Panc1 (cell line): ENCODE results near the gene EPHB1. TPM values are rescaled to one million over a fixed set of nuclear protein-coding genes. Genes with fewer than 3 reads are reported as not detected.

Source experiments
- ATAC-seq: fragments of 200-7000 bp; cut with Tn5 transposase; 2 replicates; pipeline ENCODE4 v1.9.1; 2020; ENCODE audit warnings: mild to moderate bottlenecking, moderate library complexity
- BruUV-seq: library from RNA; stranded (reverse); fragments of 400-500 nt; replicated peaks from 2 replicates; lab custom pipeline; 2021; lab: Mats Ljungman, UMichigan
- CTCF ChIA-PET: fragments of 300-600 bp; sonication (Branson Sonifier 250); formaldehyde crosslinking; loops from one replicate; lab custom pipeline; 2022; ENCODE audit warnings: antibody characterized with exemption; lab: Charles Lee
- POLR2A ChIA-PET: fragments of 300-600 bp; sonication (Branson Sonifier 250); formaldehyde crosslinking; loops from one replicate; lab custom pipeline; 2022; ENCODE audit warnings: antibody characterized with exemption; lab: Charles Lee
- DNase-seq: peaks from one replicate; pipeline ENCODE4 v3.0.0-alpha.2; 2010; ENCODE audit warnings: low read depth, low spot score
- H3K27ac ChIP-seq: 2 replicates; pipeline ENCODE4 v1.5.1; 2011; ENCODE audit warnings: mild to moderate bottlenecking, low read length, inconsistent platforms
- H3K27me3 ChIP-seq: fragments of 200-500 bp; sonication (Bioruptor generic); 2 replicates; pipeline ENCODE4 v1.6.0; 2014; ENCODE audit warnings: low read length, inconsistent platforms; ENCODE audit not compliant: control insufficient read depth, insufficient read depth
- H3K36me3 ChIP-seq: fragments of 200-500 bp; sonication (Bioruptor generic); 2 replicates; pipeline ENCODE4 v1.5.1; 2014; ENCODE audit warnings: inconsistent platforms, mild to moderate bottlenecking, low read length, moderate library complexity; ENCODE audit not compliant: control insufficient read depth, insufficient read depth
- H3K4me1 ChIP-seq: 2 replicates; pipeline ENCODE4 v1.5.1; 2011; ENCODE audit warnings: inconsistent platforms, mild to moderate bottlenecking, low read length, moderate library complexity; ENCODE audit not compliant: control insufficient read depth, insufficient read depth
- H3K4me3 ChIP-seq, 2 experiments: 2 replicates each; pipeline ENCODE4 v1.5.1; 2011 to 2012; ENCODE audit warnings: low read depth in 2 of 2, low read length in 2 of 2, mild to moderate bottlenecking in 2 of 2, inconsistent platforms in 1 of 2, moderate library complexity in 1 of 2
- H3K9me3 ChIP-seq: fragments of 200-500 bp; sonication (Bioruptor generic); 2 replicates; pipeline ENCODE4 v1.5.1; 2014; ENCODE audit warnings: low read depth, mild to moderate bottlenecking, inconsistent platforms, low read length, moderate library complexity; ENCODE audit not compliant: control insufficient read depth, insufficient read depth
- POLR2AphosphoS5 ChIP-seq: IDR thresholded peaks from 2 replicates; pipeline ENCODE4 v1.6.1; 2012; ENCODE audit warnings: mild to moderate bottlenecking, low read depth, low read length, moderate library complexity
- SIN3A ChIP-seq: IDR thresholded peaks from 2 replicates; pipeline ENCODE4 v1.6.1; 2012; ENCODE audit warnings: low read depth, mild to moderate bottlenecking, low read length, moderate library complexity, borderline replicate concordance; ENCODE audit not compliant: insufficient read depth
- TCF7L2 ChIP-seq: IDR thresholded peaks from 2 replicates; pipeline ENCODE4 v1.6.1; 2011; ENCODE audit warnings: mild to moderate bottlenecking, low read depth, low read length, inconsistent platforms
- in situ Hi-C: cut with HindIII; loops from 2 replicates; pipeline ENCODE4 v1.10.0; 2016; ENCODE audit warnings: low sequenced_read_pairs, low pct_unique_long_range_greater_than_20kb
- intact Hi-C: fragments of 100-400 bp; cut with micrococcal nuclease; formaldehyde crosslinking; loops from one replicate; pipeline ENCODE4 v1.10.0; 2022; ENCODE audit not compliant: unreplicated experiment
- total RNA-seq: library from RNA; stranded (reverse); gene quantifications from one replicate; pipeline ENCODE4 v1.2.1, GENCODE V29; 2021; ENCODE audit not compliant: unreplicated experiment
- TF ChIP-seq, protein P1 (sequence below): fragments of 450-650 bp; IDR thresholded peaks from 2 replicates; pipeline ENCODE4 v1.5.1; 2017; ENCODE audit warnings: mild to moderate bottlenecking
- TF ChIP-seq, protein P2 (sequence below), 2 experiments: IDR thresholded peaks; 2 replicates each; pipeline ENCODE4 v1.6.1; 2011 to 2012; ENCODE audit warnings: low read depth in 2 of 2, control low read depth in 1 of 2, low read length in 1 of 2, mild to moderate bottlenecking in 1 of 2, moderate library complexity in 1 of 2; ENCODE audit not compliant: insufficient read depth in 1 of 2

EPHB1 gene
- total RNA-seq, 1 experiment from 2014 or later, result 0.46 TPM

DNA sequence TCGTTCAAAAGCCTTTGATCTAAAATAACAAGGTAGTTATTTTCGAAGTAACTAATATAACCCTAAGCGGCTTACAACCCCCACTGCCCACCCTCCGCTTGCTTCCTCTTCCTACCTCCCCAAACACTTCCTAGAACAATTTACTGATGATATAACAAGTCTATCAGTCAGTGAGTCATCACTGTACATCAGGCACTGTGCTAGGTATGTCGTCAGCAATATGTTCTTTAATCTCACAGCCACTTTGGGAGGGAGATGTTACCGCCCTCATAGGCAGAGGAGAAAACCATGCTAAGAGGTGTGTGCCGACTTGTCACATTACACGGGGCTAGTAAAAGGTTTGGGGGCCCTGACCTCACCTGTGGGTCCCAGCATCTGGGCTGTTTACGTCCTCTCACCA, 381.8 kb downstream of the EPHB1 start:
- ATAC-seq, result no peak
- peaks cover 7% of the 10 kb centered on the region; the same call in 1 of the 2 replicates for H3K27me3 ChIP-seq
- CTCF ChIA-PET, result no interaction called here
- H3K36me3 ChIP-seq, result no peaks in the 10 kb centered on the region
- no peaks in the 10 kb centered on the region for H3K9me3 ChIP-seq
- no peaks in the 10 kb centered on the region for H3K4me1 ChIP-seq
- in situ Hi-C loops, result no loop called here
- intact Hi-C loops, result no loop called here
- no peak overlapping the region for H3K27ac ChIP-seq
- TF ChIP-seq SIN3A (no peak), TCF7L2 (no peak), POLR2AphosphoS5 (no peak)
- TF ChIP-seq, protein P1, sequence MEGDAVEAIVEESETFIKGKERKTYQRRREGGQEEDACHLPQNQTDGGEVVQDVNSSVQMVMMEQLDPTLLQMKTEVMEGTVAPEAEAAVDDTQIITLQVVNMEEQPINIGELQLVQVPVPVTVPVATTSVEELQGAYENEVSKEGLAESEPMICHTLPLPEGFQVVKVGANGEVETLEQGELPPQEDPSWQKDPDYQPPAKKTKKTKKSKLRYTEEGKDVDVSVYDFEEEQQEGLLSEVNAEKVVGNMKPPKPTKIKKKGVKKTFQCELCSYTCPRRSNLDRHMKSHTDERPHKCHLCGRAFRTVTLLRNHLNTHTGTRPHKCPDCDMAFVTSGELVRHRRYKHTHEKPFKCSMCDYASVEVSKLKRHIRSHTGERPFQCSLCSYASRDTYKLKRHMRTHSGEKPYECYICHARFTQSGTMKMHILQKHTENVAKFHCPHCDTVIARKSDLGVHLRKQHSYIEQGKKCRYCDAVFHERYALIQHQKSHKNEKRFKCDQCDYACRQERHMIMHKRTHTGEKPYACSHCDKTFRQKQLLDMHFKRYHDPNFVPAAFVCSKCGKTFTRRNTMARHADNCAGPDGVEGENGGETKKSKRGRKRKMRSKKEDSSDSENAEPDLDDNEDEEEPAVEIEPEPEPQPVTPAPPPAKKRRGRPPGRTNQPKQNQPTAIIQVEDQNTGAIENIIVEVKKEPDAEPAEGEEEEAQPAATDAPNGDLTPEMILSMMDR, result no peak
- TF ChIP-seq, protein P2, sequence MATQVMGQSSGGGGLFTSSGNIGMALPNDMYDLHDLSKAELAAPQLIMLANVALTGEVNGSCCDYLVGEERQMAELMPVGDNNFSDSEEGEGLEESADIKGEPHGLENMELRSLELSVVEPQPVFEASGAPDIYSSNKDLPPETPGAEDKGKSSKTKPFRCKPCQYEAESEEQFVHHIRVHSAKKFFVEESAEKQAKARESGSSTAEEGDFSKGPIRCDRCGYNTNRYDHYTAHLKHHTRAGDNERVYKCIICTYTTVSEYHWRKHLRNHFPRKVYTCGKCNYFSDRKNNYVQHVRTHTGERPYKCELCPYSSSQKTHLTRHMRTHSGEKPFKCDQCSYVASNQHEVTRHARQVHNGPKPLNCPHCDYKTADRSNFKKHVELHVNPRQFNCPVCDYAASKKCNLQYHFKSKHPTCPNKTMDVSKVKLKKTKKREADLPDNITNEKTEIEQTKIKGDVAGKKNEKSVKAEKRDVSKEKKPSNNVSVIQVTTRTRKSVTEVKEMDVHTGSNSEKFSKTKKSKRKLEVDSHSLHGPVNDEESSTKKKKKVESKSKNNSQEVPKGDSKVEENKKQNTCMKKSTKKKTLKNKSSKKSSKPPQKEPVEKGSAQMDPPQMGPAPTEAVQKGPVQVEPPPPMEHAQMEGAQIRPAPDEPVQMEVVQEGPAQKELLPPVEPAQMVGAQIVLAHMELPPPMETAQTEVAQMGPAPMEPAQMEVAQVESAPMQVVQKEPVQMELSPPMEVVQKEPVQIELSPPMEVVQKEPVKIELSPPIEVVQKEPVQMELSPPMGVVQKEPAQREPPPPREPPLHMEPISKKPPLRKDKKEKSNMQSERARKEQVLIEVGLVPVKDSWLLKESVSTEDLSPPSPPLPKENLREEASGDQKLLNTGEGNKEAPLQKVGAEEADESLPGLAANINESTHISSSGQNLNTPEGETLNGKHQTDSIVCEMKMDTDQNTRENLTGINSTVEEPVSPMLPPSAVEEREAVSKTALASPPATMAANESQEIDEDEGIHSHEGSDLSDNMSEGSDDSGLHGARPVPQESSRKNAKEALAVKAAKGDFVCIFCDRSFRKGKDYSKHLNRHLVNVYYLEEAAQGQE (IDR thresholded peaks at IDR 0.05; ENCODE audit: insufficient read depth in 1 of 2, low read depth in 2 of 2, low read length in 1 of 2), result no peak
- no peak overlapping the region for H3K4me3 ChIP-seq
- POLR2A ChIA-PET, result no interaction called here
- DNase-seq, result no peak
- BruUV-seq, result no TSS peak

DNA sequence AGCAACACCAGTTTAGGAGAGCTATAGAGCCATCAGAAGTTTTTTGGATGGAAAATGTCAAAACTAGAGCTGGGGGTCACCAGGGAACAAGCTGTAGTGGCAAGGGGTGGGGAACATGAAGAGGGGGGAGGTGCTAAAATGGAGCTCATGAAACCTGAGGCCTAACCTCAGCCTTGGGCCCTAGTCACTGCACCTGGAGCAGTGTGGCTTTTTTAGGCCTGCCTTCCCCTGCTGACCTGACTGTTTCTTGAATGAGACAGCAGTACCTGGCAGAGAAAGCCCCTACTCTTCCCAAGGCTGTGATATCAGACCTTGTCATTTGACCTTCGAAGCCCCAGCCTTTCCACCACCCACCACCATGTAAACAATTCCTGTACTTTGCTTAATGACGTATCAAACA, 383.5 kb downstream of the EPHB1 start:
- in situ Hi-C loops, result no loop called here
- intact Hi-C loops, result no loop called here
- Histone ChIP-seq H3K27ac (no peak overlapping the region), H3K27me3 (peaks cover 4% of the 10 kb centered on the region; the same call in 1 of the 2 replicates), H3K36me3 (no peaks in the 10 kb centered on the region), H3K4me3 (no peak overlapping the region), H3K4me1 (no peaks in the 10 kb centered on the region), H3K9me3 (no peaks in the 10 kb centered on the region)
- TF ChIP-seq, protein P2 (IDR thresholded peaks at IDR 0.05; ENCODE audit: insufficient read depth in 1 of 2, low read depth in 2 of 2, low read length in 1 of 2), result no peak
- no peak for DNase-seq
- no TSS peak for BruUV-seq
- POLR2A ChIA-PET, result no interaction called here
- ATAC-seq, result no peak
- CTCF ChIA-PET, result no interaction called here
